GM13977 (cell line): ENCODE results near the gene PDE7B.

Experiments
- DNase-seq: peaks from one replicate; pipeline ENCODE4 v3.0.0; 2012; ENCODE audit warnings: low spot score
- in situ Hi-C: fragments of 300-500 bp; cut with MboI; formaldehyde crosslinking; loops from one replicate; pipeline ENCODE4 v1.12.0; 2022; ENCODE audit warnings: low sequenced_read_pairs, low pct_unique_long_range_greater_than_20kb, mixed read lengths, inconsistent platforms; ENCODE audit not compliant: unreplicated experiment
- TF ChIP-seq, protein P1 (sequence below): IDR thresholded peaks from 2 replicates; pipeline ENCODE4 v1.5.1; 2012; ENCODE audit warnings: mild to moderate bottlenecking, control low read depth; ENCODE audit not compliant: insufficient read depth; ENCODE audit errors: extremely low read depth, missing control alignments

The PDE7B gene

DNA sequence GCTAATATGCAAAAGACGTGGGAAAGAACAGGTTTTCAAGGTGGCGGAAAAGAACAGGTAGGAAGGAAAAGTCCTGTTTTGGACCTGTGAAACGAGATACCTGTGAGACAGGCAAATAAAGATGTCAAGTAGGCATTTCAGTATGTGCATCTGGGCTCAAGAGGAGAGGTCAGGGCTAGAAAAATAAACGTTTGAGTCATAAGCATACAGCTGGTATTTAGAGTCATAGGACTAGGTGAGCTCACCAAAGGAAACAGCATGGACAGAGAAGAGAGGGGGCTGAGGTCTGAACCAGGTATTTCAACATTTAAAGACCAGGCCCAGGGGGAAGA is 383.7 kb downstream of the PDE7B start:
- in situ Hi-C loops = no loop called here
- DNase-seq = no peak
- TF ChIP-seq, protein P1, sequence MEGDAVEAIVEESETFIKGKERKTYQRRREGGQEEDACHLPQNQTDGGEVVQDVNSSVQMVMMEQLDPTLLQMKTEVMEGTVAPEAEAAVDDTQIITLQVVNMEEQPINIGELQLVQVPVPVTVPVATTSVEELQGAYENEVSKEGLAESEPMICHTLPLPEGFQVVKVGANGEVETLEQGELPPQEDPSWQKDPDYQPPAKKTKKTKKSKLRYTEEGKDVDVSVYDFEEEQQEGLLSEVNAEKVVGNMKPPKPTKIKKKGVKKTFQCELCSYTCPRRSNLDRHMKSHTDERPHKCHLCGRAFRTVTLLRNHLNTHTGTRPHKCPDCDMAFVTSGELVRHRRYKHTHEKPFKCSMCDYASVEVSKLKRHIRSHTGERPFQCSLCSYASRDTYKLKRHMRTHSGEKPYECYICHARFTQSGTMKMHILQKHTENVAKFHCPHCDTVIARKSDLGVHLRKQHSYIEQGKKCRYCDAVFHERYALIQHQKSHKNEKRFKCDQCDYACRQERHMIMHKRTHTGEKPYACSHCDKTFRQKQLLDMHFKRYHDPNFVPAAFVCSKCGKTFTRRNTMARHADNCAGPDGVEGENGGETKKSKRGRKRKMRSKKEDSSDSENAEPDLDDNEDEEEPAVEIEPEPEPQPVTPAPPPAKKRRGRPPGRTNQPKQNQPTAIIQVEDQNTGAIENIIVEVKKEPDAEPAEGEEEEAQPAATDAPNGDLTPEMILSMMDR = no peak

DNA sequence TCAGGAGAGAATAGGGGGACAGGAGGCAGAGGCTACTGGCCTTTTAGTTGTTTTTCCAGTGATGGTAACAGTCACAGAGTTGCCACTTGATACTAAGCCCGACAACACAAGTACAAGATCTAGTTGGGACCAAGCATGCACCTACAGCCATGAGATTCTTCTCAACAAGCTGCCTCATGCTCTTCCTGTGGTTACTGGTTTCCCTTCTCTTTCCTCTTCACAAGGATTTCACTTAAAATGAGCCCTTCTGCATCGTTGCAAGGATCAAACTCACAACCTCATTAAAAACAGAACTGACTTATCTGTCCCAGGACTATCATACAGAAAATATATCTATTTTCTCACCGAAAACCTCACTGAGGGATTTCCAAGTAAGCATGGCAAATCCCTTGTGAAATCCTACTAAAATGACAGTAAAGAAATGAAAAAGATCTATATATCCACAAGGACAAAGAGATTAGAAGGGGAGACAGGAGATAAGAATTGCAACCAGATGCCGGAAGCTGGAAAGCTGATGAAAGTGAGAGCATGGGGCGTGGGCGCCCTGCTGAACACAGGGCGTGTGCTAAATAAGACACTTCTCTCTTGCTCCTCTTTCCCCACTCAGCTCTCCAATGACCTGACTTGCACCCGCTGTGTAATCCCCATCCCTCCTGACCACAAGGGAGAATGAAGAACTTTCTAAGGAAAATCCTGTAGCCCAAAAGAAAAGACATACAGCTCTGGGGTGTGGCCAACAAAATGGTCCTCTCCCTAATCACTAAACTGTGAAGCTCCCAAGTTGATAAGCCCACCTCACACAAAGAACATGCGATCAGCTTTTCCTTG is 385.2 kb downstream of the PDE7B start:
- TF ChIP-seq, protein P1 = no peak
- in situ Hi-C loops = no loop called here
- DNase-seq = no peak

DNA sequence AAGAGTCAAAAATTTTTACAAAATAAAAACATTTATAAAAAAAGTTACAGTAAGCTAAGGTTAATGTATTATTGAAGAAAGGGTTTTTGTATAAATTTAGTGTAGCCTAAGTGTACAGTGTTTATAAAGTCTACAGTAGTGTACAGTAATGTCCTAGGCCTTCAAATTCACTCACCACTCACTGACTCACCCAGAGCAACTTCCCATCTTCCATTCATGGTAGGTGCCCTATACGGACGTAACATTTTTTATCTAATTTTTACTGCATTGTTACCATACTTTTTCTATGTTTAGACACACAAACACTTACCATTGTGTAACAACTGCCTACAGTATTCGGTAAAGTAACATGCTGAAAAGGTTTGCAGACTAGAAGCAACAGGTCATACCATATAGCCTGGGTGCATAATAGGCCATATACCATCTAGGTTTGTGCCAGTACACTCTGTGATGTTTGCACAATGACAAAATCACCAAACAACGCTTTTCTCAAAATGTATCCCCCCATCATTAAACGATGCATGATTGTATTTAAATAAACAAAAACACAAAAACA is 392.6 kb downstream of the PDE7B start:
- no peak for DNase-seq
- in situ Hi-C loops = no loop called here
- TF ChIP-seq, protein P1 = no peak
